ENCODE measurements around the gene NOS1AP. TPM values are rescaled to one million over a fixed set of nuclear protein-coding genes. Genes with fewer than 3 reads are reported as not detected.

NOS1AP gene
- total RNA-seq, 1 donor from 2014 or later, result 4.5 TPM

GRCh38 chr1:162139211-162139610 lies 69.7 kb downstream of the NOS1AP start:
- TF ChIP-seq CTCF (IDR thresholded peaks at IDR 0.05), result no peak
- DNase-seq (ENCODE audit: low spot score), result no peak
- H3K9me3 Mint-ChIP-seq (ENCODE audit: low read depth), result no peaks in the 10 kb centered on the region
- H3K27ac Mint-ChIP-seq (ENCODE audit: unreplicated experiment), result no peak overlapping the region
- H3K4me3 Mint-ChIP-seq (ENCODE audit: unreplicated experiment), result no peak overlapping the region
- H3K36me3 Mint-ChIP-seq (ENCODE audit: low read depth), result no peaks in the 10 kb centered on the region
- no peaks in the 10 kb centered on the region for H3K27me3 Mint-ChIP-seq (ENCODE audit: low read depth)
- peaks cover 18% of the 10 kb centered on the region for H3K4me1 Mint-ChIP-seq (ENCODE audit: low read depth)

DNA sequence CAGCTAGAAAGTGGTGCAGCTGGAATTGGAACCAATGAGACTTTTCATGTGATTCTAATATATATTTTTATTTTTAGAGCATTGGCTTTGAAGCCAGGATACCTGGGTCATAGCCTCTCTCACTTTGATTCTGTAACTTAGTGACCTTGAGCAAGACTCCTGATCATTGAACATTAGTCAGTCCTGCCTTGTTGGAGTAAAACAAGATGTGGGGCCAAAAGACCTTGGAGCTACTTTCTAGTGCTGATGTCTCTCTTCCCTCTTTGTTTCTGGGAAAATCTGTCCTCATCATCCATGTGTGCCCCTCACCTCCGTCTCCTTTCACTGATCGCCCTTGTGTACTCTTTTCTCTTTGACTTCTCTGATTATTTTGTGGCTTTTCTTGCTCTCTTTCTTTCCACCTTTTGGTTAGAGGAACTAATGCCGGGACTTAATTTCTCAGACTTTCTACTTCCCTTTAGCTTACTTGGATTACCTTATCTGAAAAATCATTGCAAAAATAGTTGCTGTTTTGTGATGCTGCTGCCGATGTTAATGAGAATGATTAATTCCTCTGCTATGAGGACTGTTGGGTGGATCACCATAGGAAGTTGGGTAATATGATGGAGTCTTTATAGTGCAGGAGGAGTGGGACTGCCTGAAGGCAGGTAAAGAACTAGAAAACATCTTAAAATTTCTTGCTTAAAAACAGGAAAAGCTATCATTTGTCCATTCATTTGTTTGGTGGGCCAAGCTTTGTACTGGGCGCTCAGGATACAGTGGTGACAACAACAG lies 72.0 kb downstream of the NOS1AP start:
- no peak overlapping the region for H3K4me3 Mint-ChIP-seq (ENCODE audit: unreplicated experiment)
- no peaks in the 10 kb centered on the region for H3K27me3 Mint-ChIP-seq (ENCODE audit: low read depth)
- H3K9me3 Mint-ChIP-seq (ENCODE audit: low read depth), result no peaks in the 10 kb centered on the region
- TF ChIP-seq CTCF (IDR thresholded peaks at IDR 0.05), result no peak
- H3K4me1 Mint-ChIP-seq (ENCODE audit: low read depth), result peaks cover 12% of the 10 kb centered on the region
- no peak for DNase-seq (ENCODE audit: low spot score)
- H3K27ac Mint-ChIP-seq (ENCODE audit: unreplicated experiment), result no peak overlapping the region
- H3K36me3 Mint-ChIP-seq (ENCODE audit: low read depth), result no peaks in the 10 kb centered on the region

DNA sequence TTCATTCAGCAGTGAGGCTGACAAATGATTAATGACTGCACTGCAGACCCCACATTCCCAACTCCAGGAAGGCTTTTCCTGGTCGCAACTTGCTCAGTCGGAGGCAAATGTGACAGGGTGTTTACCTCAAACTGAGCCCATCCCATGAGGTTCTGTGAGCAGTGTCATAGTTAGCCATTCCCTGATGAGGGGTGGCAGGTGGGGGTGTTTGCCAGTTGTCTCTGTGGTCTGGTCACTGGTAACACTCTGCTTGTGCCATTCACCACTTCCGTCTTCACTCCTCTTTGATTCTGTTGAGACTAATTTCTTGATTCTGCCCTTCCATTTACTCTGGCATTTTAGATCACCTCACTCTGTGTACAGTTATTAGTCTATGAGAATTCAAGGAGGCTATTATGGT lies 73.5 kb downstream of the NOS1AP start:
- Mint-ChIP-seq H3K9me3 (ENCODE audit: low read depth) (no peaks in the 10 kb centered on the region), H3K36me3 (ENCODE audit: low read depth) (no peaks in the 10 kb centered on the region), H3K27me3 (ENCODE audit: low read depth) (no peaks in the 10 kb centered on the region), H3K27ac (ENCODE audit: unreplicated experiment) (no peak overlapping the region), H3K4me1 (ENCODE audit: low read depth) (peaks cover 7% of the 10 kb centered on the region), H3K4me3 (ENCODE audit: unreplicated experiment) (no peak overlapping the region)
- DNase-seq (ENCODE audit: low spot score), result no peak
- no peak for TF ChIP-seq CTCF (IDR thresholded peaks at IDR 0.05)

- no peak overlapping the region for H3K27ac Mint-ChIP-seq (ENCODE audit: unreplicated experiment)
- H3K36me3 Mint-ChIP-seq (ENCODE audit: low read depth), result no peaks in the 10 kb centered on the region
- no peak for DNase-seq (ENCODE audit: low spot score)
- no peaks in the 10 kb centered on the region for H3K9me3 Mint-ChIP-seq (ENCODE audit: low read depth)
- H3K4me3 Mint-ChIP-seq (ENCODE audit: unreplicated experiment), result no peak overlapping the region
- H3K4me1 Mint-ChIP-seq (ENCODE audit: low read depth), result peaks cover 9% of the 10 kb centered on the region
- no peaks in the 10 kb centered on the region for H3K27me3 Mint-ChIP-seq (ENCODE audit: low read depth)
- no peak for TF ChIP-seq CTCF (IDR thresholded peaks at IDR 0.05)
Measured at GRCh38 chr1:162144268-162144667, 74.8 kb downstream of the NOS1AP start.

GRCh38 chr1:162144853-162145252 lies 75.4 kb downstream of the NOS1AP start:
- no peak for TF ChIP-seq CTCF (IDR thresholded peaks at IDR 0.05)

More at GRCh38 chr1:162144853-162145252, 75.4 kb downstream of the NOS1AP start:
- H3K27ac Mint-ChIP-seq (ENCODE audit: unreplicated experiment), result no peak overlapping the region
- no peak overlapping the region for H3K4me3 Mint-ChIP-seq (ENCODE audit: unreplicated experiment)
- H3K4me1 Mint-ChIP-seq (ENCODE audit: low read depth), result peaks cover 9% of the 10 kb centered on the region
- H3K9me3 Mint-ChIP-seq (ENCODE audit: low read depth), result no peaks in the 10 kb centered on the region
- DNase-seq (ENCODE audit: low spot score), result no peak
- H3K36me3 Mint-ChIP-seq (ENCODE audit: low read depth), result no peaks in the 10 kb centered on the region
- H3K27me3 Mint-ChIP-seq (ENCODE audit: low read depth), result no peaks in the 10 kb centered on the region
